K562 (cell line): ENCODE data around the gene GTPBP8.

Source experiments
- FOS ChIP-seq: IDR thresholded peaks from 3 replicates; pipeline ENCODE4 v1.6.1; 2011; ENCODE audit not compliant: insufficient read length; ENCODE audit errors: extremely low read depth
- KAT7 ChIP-seq: sonication (generic); formaldehyde crosslinking; IDR thresholded peaks from 2 replicates; pipeline ENCODE4 v1.8.0; 2022; ENCODE audit warnings: missing genetic modification reagents, mild to moderate bottlenecking, borderline replicate concordance
- POLR2AphosphoS5 ChIP-seq: IDR thresholded peaks from 2 replicates; pipeline ENCODE4 v1.6.1; 2011; ENCODE audit warnings: mild to moderate bottlenecking, low read depth, low read length, moderate library complexity; ENCODE audit not compliant: control insufficient read depth, insufficient read depth
- POLR2G ChIP-seq: fragments of 200-400 bp; formaldehyde crosslinking; IDR thresholded peaks from 2 replicates; pipeline ENCODE4 v1.6.1; 2017; ENCODE audit warnings: low read depth, mild to moderate bottlenecking, antibody characterized with exemption, low read length, moderate library complexity

DNA sequence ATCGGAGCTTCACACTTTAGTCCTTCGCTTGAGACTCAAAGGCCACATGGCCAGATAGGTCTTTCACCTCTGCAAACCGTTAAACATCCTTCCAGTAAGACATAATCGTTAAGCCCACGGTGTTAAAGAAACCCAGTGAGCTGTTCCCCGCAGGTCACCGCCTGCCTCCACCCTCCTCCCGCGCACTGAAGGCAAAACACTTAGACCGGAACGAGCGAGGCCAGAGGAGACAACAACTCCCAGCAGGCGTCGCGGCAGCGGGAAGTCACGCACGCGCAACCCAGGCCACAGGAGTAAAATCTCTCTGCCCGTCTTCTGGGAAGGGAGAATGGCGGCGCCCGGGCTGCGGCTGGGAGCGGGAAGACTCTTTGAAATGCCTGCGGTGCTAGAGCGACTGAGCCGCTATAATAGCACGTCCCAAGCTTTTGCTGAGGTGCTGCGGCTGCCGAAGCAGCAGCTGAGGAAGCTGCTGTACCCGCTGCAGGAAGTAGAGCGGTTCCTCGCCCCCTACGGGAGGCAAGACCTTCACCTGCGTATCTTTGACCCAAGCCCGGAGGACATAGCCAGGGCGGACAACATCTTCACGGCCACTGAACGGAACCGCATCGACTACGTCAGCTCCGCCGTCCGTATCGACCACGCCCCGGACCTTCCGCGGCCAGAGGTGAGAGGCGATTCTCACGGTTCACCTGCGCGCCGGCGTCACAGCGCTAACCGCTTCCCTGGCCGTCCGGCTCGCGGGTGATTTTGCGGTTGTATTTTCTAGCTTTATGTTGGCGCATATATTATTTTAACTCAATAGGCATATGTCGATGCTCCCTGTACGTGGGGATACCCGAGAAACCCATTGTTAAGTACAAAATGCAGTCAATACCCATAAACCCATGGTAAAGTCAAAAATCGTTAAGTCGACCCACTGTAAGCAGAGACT lies at the start of gene GTPBP8:
- peak; percentile 99 for TF ChIP-seq POLR2G
- TF ChIP-seq FOS = no peak
- TF ChIP-seq POLR2AphosphoS5 = peak; percentile 73
- peak; percentile 42; the same call in 1 of the 2 replicates for TF ChIP-seq KAT7 (CRISPR knock-in tag)
